GM21619 (cell line): ENCODE data around the gene SLC14A1.

Experiments used
- ATAC-seq: cut with Tn5 transposase; IDR thresholded peaks from one replicate; pipeline ENCODE4 v1.9.1; 2021; ENCODE audit not compliant: unreplicated experiment

The SLC14A1 gene

GRCh38 chr18:45723567-45724355, at the start of gene SLC14A1:
TSS of gene SLC14A1 (plus strand) at chr18:45724181. CDS start at chr18:45730321, 6,140 bp downstream.
- ATAC-seq = no peak

- no peak for ATAC-seq
These were observed 46.6 kb upstream of the SLC14A1 start for GRCh38 chr18:45677276-45677807.

GRCh38 chr18:45678441-45678840, 45.5 kb upstream of the SLC14A1 start:
- ATAC-seq = no peak

GRCh38 chr18:45678850-45679249, 45.1 kb upstream of the SLC14A1 start:
- no peak for ATAC-seq

GRCh38 chr18:45680066-45680690, 43.8 kb upstream of the SLC14A1 start:
- ATAC-seq = no peak

- ATAC-seq = no peak
These were observed 41.8 kb upstream of the SLC14A1 start for GRCh38 chr18:45682181-45682580.

GRCh38 chr18:45684341-45685115, 39.5 kb upstream of the SLC14A1 start:
- no peak for ATAC-seq

- peak; percentile 82 for ATAC-seq
These were observed 36.9 kb upstream of the SLC14A1 start for GRCh38 chr18:45686891-45687611.

GRCh38 chr18:45687621-45688020, 36.4 kb upstream of the SLC14A1 start:
- ATAC-seq = peak; percentile 32

- ATAC-seq = no peak
These were observed 35.9 kb upstream of the SLC14A1 start for GRCh38 chr18:45688113-45688512.

GRCh38 chr18:45688833-45689232, 35.1 kb upstream of the SLC14A1 start:
- peak; percentile 21 for ATAC-seq

GRCh38 chr18:45689396-45689795, 34.6 kb upstream of the SLC14A1 start:
- ATAC-seq = no peak

- ATAC-seq = no peak
These were observed 32.8 kb upstream of the SLC14A1 start for GRCh38 chr18:45690975-45691815.

- ATAC-seq = no peak
These were observed 32.2 kb upstream of the SLC14A1 start for GRCh38 chr18:45691816-45692179.

GRCh38 chr18:45702708-45703265, 21.2 kb upstream of the SLC14A1 start:
- no peak for ATAC-seq

- no peak for ATAC-seq
These were observed 15.2 kb upstream of the SLC14A1 start for GRCh38 chr18:45708831-45709230.

- ATAC-seq = no peak
These were observed 11.9 kb upstream of the SLC14A1 start for GRCh38 chr18:45712061-45712460.

GRCh38 chr18:45713239-45713638, 10.7 kb upstream of the SLC14A1 start:
- ATAC-seq = no peak

- ATAC-seq = no peak
These were observed 8.7 kb upstream of the SLC14A1 start for GRCh38 chr18:45715212-45715780.
